Esophagus squamous epithelium (tissue), 4 donors: Measurements from ENCODE around the gene RBM4B.

Experiments
- POLR2A ChIP-seq, 4 donors: fragments of 450-650 bp; IDR thresholded peaks; one replicate each; pipeline ENCODE4 v1.6.1; 2017; ENCODE audit warnings: antibody characterized with exemption in 4 of 4, mild to moderate bottlenecking in 4 of 4, moderate library complexity in 3 of 4
- TF ChIP-seq, protein P1 (sequence below), 6 experiments: fragments of 450-650 bp in 4 of 6; fragments of 200-600 bp in 2 of 6; sonication (generic) in 2 of 6; IDR thresholded peaks; one replicate each; pipeline ENCODE4 v1.5.1; 2016 to 2019; ENCODE audit warnings: antibody characterized with exemption in 6 of 6, mild to moderate bottlenecking in 4 of 6, moderate library complexity in 4 of 6

DNA sequence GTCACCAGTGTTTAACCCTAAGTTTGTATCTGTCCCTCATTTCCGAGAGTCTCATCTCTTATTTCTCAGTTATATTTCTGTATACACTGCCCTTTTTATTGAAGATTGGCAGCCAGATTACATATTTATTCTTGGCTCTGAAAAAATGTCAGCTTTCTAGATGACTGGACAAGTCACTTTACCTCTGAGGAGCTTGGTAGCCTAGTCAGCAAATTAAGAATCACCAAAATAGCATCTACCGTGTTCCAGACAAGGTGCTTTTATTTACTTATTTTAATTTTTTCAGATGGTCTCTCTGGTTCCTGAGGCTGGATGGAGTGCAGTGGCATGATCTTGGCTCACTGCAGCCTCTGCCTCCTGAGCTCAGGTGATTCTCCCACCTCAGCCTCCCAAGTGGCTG lies 44.7 kb downstream of the RBM4B start:
- TF ChIP-seq, protein P1, sequence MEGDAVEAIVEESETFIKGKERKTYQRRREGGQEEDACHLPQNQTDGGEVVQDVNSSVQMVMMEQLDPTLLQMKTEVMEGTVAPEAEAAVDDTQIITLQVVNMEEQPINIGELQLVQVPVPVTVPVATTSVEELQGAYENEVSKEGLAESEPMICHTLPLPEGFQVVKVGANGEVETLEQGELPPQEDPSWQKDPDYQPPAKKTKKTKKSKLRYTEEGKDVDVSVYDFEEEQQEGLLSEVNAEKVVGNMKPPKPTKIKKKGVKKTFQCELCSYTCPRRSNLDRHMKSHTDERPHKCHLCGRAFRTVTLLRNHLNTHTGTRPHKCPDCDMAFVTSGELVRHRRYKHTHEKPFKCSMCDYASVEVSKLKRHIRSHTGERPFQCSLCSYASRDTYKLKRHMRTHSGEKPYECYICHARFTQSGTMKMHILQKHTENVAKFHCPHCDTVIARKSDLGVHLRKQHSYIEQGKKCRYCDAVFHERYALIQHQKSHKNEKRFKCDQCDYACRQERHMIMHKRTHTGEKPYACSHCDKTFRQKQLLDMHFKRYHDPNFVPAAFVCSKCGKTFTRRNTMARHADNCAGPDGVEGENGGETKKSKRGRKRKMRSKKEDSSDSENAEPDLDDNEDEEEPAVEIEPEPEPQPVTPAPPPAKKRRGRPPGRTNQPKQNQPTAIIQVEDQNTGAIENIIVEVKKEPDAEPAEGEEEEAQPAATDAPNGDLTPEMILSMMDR (IDR thresholded peaks at IDR 0.05), result no peak
- TF ChIP-seq POLR2A (IDR thresholded peaks at IDR 0.05), result no peak
